BE2C (cell line): ENCODE measurements around the gene CNKSR2.
"Not testable (repeated sequence)": the region's sequence is repeated elsewhere in the genome, so short reads cannot be mapped to it uniquely, and the experiment has no call there.

ENCODE experiments used
- DNase-seq: peaks from one replicate; pipeline ENCODE4 v3.0.0-alpha.2; 2020
- H3K27me3 ChIP-seq: fragments of 250-450 bp; sonication (Bioruptor Pico); 2 replicates; pipeline ENCODE4 v1.5.1; 2020; ENCODE audit warnings: mild to moderate bottlenecking
- H3K36me3 ChIP-seq: fragments of 250-450 bp; sonication (Bioruptor Pico); 2 replicates; pipeline ENCODE4 v1.5.1; 2020; ENCODE audit warnings: mild to moderate bottlenecking
- H3K4me1 ChIP-seq: fragments of 250-450 bp; sonication (Bioruptor Pico); 2 replicates; pipeline ENCODE4 v1.5.1; 2020
- H3K4me3 ChIP-seq: 2 replicates; pipeline ENCODE4 v1.5.1; 2011; ENCODE audit warnings: low read depth, low read length
- H3K9me3 ChIP-seq: fragments of 250-450 bp; sonication (Bioruptor Pico); 2 replicates; pipeline ENCODE4 v1.5.1; 2020
- TF ChIP-seq, protein P1 (sequence below): IDR thresholded peaks from 2 replicates; pipeline ENCODE4 v1.5.1; 2012; ENCODE audit warnings: mild to moderate bottlenecking, low read depth, low read length

CNKSR2 gene

DNA sequence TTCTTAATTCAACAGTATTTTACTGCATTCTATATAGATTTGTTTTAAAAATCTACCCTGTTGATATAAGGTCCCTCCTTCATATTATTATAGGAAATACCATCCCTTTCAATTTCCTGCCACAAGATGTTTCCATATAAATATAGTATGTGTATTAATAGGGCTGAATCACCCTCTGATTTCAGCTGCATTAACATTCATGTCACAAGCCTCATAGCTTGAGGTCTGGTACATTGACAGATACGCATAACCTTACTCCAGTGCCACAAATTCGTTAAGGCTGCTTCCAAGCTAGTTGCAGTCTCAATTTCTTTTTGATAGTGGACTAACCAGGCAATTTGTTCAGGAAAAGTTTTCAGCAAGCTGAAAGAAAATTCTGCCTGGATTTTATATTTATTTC is 155.6 kb downstream of the CNKSR2 start:
- H3K4me3 ChIP-seq = no peak overlapping the region
- no peaks in the 10 kb centered on the region for H3K36me3 ChIP-seq
- no peak for DNase-seq
- no peaks in the 10 kb centered on the region for H3K9me3 ChIP-seq
- H3K27me3 ChIP-seq = no peaks in the 10 kb centered on the region
- TF ChIP-seq, protein P1, sequence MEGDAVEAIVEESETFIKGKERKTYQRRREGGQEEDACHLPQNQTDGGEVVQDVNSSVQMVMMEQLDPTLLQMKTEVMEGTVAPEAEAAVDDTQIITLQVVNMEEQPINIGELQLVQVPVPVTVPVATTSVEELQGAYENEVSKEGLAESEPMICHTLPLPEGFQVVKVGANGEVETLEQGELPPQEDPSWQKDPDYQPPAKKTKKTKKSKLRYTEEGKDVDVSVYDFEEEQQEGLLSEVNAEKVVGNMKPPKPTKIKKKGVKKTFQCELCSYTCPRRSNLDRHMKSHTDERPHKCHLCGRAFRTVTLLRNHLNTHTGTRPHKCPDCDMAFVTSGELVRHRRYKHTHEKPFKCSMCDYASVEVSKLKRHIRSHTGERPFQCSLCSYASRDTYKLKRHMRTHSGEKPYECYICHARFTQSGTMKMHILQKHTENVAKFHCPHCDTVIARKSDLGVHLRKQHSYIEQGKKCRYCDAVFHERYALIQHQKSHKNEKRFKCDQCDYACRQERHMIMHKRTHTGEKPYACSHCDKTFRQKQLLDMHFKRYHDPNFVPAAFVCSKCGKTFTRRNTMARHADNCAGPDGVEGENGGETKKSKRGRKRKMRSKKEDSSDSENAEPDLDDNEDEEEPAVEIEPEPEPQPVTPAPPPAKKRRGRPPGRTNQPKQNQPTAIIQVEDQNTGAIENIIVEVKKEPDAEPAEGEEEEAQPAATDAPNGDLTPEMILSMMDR = no peak
- no peaks in the 10 kb centered on the region for H3K4me1 ChIP-seq

DNA sequence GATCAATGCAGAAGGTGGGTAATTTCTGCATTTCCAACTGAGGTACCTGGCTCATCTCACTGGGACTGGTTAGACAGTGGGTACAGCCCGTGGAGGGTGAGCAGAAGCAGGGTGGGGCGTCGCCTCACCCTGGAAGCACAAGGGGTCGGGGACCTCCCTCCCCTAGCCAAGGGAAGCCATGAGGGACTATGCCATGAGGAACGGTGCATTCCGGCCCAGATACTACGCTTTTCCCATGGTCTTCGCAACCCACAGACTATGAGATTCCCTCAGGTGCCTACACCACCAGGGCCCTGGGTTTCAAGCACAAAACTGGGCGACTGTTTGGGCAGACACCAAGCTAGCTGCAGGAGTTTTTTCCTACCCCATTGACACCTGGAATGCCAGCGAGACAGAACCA is 170.4 kb downstream of the CNKSR2 start:
- not testable (repeated sequence) for H3K4me1 ChIP-seq, H3K4me3 ChIP-seq, H3K36me3 ChIP-seq, H3K27me3 ChIP-seq, H3K9me3 ChIP-seq, DNase-seq

DNA sequence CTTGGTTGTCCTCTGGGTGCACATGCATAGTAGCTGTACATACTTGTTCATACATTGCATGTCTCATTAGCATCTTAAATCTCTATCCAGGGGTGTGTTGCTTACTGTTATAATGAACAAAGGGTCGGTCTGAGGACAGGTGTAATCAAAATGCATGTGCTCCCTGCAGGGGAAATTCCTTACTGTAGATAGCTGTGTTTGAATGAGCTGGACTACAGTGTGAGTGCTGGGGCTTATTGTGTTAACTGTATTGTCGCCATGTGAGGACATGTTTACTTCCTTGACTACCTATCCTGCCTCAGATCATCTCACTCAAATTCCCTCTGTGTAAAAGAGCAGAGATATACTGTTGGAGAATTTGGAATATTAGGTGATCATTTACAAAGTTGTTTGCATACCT is 185.2 kb downstream of the CNKSR2 start:
- no peak for DNase-seq
- H3K9me3 ChIP-seq = no peaks in the 10 kb centered on the region
- TF ChIP-seq, protein P1 = no peak
- H3K27me3 ChIP-seq = no peaks in the 10 kb centered on the region
- H3K4me3 ChIP-seq = no peak overlapping the region
- no peaks in the 10 kb centered on the region for H3K36me3 ChIP-seq
- H3K4me1 ChIP-seq = no peaks in the 10 kb centered on the region

DNA sequence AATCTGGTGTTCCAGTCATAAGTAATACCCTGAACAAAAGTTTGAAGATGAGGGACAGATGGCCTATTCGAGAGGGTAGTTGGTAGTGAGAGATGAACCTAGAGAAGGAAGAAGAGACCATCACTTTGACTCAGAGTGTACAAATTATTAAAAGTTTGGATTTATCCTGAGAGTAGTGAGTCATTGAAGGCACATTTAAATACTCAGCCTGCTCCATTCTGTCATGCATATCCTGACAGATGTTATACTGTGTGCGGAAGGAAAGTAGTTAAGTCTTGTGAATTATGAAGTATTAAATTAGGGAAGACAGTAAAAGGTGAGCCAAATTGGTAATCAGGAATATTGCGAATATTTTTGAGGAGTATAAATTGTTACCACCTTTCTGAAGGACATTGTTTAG is 190.8 kb downstream of the CNKSR2 start:
- no peak overlapping the region for H3K4me3 ChIP-seq
- H3K27me3 ChIP-seq = no peaks in the 10 kb centered on the region
- no peaks in the 10 kb centered on the region for H3K9me3 ChIP-seq
- TF ChIP-seq, protein P1 = no peak
- DNase-seq = no peak
- H3K36me3 ChIP-seq = no peaks in the 10 kb centered on the region
- H3K4me1 ChIP-seq = no peaks in the 10 kb centered on the region

DNA sequence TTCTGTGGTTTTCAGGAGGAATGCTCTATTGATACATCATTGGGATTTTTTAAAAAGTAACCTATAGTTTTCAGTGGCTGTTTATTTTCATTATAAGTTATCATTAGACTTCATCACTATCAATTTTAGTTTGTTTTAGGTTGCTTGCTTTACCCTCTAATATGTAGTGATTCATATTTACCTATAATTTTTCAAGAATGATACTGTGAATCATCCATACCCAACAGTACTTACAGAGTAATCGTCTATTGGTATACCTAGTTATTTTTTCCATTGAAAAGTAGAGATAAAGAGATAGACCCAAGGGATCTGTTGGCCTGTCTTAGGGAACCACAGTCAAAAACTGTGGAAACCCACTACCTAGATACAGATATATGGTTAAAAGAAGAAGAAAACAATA is 200.6 kb downstream of the CNKSR2 start:
- no peak for DNase-seq
- no peaks in the 10 kb centered on the region for H3K9me3 ChIP-seq
- no peaks in the 10 kb centered on the region for H3K27me3 ChIP-seq
- no peaks in the 10 kb centered on the region for H3K4me1 ChIP-seq
- H3K4me3 ChIP-seq = no peak overlapping the region
- TF ChIP-seq, protein P1 = no peak
- no peaks in the 10 kb centered on the region for H3K36me3 ChIP-seq

DNA sequence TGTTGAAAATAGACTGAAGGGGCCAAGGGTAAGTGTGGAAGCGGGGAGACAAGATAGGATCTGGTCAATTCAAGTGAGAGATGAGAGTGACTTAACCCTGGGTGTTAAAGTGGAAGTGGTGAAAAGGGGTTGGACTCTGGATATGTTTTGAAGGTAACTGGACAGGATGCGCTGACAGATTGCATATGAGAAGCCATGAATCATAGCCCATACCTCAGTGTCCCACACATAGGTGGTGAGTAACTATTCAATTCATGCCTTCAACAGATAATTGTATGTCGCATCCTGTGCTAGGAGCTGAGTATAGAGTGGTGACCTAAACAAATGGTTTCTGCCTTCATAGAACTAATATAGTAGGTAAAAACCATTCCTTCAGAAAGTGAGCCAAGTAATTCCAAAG is 207.3 kb downstream of the CNKSR2 start:
- no peak overlapping the region for H3K4me3 ChIP-seq
- TF ChIP-seq, protein P1 = no peak
- H3K4me1 ChIP-seq = no peaks in the 10 kb centered on the region
- no peaks in the 10 kb centered on the region for H3K9me3 ChIP-seq
- H3K27me3 ChIP-seq = no peaks in the 10 kb centered on the region
- DNase-seq = no peak
- H3K36me3 ChIP-seq = no peaks in the 10 kb centered on the region

DNA sequence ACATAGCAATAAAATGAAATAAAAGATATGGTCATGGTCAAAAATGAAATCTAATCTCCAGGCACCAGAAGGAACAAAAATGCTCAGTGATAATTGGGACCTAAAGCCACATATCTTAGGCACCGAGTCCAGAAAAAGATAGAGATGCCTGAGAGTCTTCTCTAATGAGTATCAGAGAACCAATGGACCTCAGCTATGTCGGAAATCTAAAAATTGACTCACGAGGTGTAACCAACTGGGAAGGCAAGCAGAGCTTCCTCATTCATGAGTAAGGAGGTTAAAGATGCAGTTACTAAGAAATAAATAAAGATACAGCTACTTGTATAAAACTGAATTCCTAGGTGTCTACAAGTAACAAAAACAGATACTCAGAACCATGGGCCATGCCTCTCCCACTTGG is 211.8 kb downstream of the CNKSR2 start:
- no peaks in the 10 kb centered on the region for H3K27me3 ChIP-seq
- H3K36me3 ChIP-seq = no peaks in the 10 kb centered on the region
- TF ChIP-seq, protein P1 = no peak
- H3K4me1 ChIP-seq = no peaks in the 10 kb centered on the region
- H3K4me3 ChIP-seq = no peak overlapping the region
- DNase-seq = no peak
- H3K9me3 ChIP-seq = no peaks in the 10 kb centered on the region
